Measurements from ENCODE around the gene TXN2.

TXN2 gene

DNA sequence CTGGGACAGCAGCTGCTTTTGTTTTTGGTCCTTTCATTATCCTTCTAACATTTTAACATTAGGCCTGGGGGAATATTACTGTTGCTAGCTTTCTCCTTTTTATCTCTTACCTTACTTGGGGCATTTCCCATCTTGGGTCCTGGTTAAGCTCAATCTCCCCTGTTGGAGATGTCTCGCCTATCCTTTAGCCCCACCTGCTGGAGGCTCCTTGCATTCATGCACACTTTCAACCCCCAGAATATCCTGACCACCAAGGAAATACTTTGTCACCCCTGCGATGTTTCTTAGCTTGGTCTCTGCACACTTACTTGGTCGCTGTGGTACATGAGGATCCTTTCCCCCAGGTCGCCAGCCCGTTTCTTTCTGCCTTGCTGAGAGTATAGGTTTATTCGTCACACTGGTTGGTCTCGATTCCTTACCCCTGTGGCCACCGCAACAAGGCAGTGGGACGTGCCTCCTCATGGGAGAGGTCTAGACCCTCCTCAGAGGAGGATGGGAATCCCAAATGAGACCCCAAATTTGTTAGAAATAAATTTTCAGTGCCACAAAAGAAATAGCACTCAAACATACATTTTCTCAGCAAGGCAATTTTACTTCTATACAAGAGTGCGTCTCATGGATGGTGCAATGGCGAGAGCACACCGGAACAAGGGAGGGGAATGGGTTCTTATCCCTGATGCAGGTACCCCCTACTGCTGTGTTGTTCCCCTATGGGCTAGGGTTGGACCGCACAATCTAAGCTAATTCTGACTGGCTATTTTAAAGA is 5.4 kb upstream of the TXN2 start:
- peak in 1 of 2 donors; percentile 52 for DNase-seq (ENCODE audit: extremely low read depth in 1 of 2, low read depth in 1 of 2)

DNA sequence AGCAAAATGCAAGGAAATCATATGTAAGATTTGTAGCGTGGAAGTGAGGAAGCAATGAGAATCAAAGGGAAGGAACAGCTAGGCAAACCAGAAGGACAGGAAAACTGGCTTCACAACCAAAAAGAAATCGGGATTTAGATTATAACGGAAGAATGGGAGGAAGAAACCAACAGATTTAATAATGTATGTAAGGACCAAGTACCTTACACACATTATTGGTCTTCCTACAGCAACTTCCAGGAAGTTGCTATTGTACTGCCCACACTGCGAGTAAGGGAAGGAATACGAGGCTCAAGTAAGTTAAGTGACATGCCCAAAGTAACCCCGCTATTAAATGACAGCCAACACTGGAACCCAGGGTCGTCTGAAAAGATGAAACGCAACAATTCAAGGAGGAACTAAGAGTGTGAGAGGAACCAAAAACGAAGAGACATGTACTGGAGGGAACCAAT is 473 bp downstream of the TXN2 start:
- DNase-seq (ENCODE audit: extremely low read depth in 1 of 2, low read depth in 1 of 2): no peak

DNA sequence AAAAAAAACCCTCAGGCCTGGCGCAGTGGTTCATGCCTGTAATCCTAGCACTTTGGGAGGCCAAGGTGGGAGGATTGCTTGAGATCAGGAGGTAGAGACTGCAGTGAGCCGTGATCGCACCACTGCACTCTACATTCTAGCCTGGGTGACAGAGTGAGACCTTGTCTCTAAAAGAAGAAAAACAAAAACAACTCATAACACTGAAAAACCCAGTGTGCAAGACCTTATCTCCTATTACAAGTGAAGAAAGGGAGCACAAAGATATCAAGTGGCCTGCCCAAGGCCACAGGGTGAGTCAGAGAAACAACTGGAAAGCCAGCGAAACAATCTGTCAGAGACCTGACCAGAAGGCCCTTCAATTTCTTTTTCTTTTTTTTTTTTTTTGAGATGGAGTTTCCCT is 2.5 kb downstream of the TXN2 start:
- no peak for DNase-seq (ENCODE audit: extremely low read depth in 1 of 2, low read depth in 1 of 2)

GRCh38 chr22:36475341-36475740 is 6.1 kb downstream of the TXN2 start:
- DNase-seq (ENCODE audit: extremely low read depth in 1 of 2, low read depth in 1 of 2): no peak

GRCh38 chr22:36472689-36473088 is 8.8 kb downstream of the TXN2 start:
- DNase-seq (ENCODE audit: extremely low read depth in 1 of 2, low read depth in 1 of 2): no peak

- DNase-seq (ENCODE audit: extremely low read depth in 1 of 2, low read depth in 1 of 2): no peak
Measured at GRCh38 chr22:36471341-36471821, 10.1 kb downstream of the TXN2 start.

DNA sequence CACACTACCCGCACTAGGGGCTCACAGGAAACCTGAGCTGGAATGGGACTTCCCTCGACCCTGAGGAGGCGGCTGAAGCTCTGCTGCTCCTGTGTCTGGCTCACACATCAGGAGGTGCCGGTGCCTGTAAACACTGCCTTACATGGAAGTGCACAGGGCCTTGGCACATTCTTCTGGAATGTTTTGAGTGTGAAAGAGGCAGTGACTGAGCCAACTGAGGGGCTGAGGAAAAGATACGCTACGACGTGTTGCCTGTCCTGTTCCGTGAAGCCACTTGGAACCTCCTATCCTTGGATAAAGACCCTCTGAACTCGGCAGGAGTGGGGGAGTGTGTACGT is 10.5 kb downstream of the TXN2 start:
- DNase-seq (ENCODE audit: extremely low read depth in 1 of 2, low read depth in 1 of 2): no peak

- DNase-seq (ENCODE audit: extremely low read depth in 1 of 2, low read depth in 1 of 2): peak; percentile 51 to 64
Measured at GRCh38 chr22:36470162-36470993, 11.1 kb downstream of the TXN2 start.

DNA sequence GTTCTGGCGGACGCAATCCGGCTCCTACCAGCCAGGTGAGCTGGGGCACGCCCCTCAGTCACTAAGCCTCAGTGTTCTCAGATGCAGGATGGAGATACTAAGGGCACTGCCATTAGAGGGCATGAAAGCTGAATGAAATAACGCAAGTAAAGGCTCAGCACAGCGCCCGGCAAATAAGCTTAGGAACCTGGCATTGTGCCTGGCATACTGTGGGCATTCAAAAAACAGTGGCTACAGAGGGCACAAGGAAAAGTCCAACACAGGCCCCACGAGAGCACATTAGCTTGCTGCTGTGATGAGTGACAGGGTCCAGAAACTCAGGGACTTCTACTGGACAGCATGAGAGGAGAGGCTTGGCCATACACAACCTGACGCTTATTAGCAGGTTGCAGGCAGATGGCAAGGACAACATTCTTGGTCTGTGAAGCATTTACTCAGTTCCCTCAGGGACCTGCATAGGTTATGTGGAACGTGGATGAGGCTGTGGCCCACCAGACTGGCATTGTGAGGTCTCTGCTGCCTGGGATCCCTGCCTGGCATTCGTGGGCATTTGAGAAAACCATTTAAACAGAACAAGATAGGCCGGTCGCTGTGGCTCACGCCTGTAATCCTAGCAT is 12.2 kb downstream of the TXN2 start:
- no peak for DNase-seq (ENCODE audit: extremely low read depth in 1 of 2, low read depth in 1 of 2)

- DNase-seq (ENCODE audit: extremely low read depth in 1 of 2, low read depth in 1 of 2): no peak
Measured at GRCh38 chr22:36467946-36468345, 13.5 kb downstream of the TXN2 start.

GRCh38 chr22:36467042-36467810 is 14.2 kb downstream of the TXN2 start:
- no peak for DNase-seq (ENCODE audit: extremely low read depth in 1 of 2, low read depth in 1 of 2)

GRCh38 chr22:36466258-36466657 is 15.2 kb downstream of the TXN2 start:
- no peak for DNase-seq (ENCODE audit: extremely low read depth in 1 of 2, low read depth in 1 of 2)

GRCh38 chr22:36465232-36466021 is 16.0 kb downstream of the TXN2 start:
- no peak for DNase-seq (ENCODE audit: extremely low read depth in 1 of 2, low read depth in 1 of 2)

- DNase-seq (ENCODE audit: extremely low read depth in 1 of 2, low read depth in 1 of 2): no peak
Measured at GRCh38 chr22:36464715-36465231, 16.7 kb downstream of the TXN2 start.

DNA sequence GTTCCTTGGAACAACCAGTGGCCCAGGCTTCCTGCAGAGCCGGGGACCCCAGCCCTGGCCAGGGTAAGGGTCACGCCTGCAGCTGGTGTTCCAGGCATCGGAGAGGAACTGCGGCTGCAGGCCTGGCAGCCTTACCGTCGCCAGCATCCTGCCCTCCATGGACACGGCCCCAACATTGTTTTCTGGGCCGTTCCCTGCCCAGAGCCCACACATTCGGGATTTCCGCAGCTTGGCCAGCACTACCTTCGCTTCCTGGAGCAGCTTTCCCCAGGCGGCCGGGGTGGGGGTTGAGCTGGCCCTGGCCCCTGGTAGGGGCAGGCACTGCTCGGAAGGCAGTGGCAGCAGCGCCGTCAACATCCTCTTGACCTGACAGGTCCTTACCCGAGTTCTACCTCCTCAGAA is 17.7 kb downstream of the TXN2 start:
- DNase-seq (ENCODE audit: extremely low read depth in 1 of 2, low read depth in 1 of 2): no peak

DNA sequence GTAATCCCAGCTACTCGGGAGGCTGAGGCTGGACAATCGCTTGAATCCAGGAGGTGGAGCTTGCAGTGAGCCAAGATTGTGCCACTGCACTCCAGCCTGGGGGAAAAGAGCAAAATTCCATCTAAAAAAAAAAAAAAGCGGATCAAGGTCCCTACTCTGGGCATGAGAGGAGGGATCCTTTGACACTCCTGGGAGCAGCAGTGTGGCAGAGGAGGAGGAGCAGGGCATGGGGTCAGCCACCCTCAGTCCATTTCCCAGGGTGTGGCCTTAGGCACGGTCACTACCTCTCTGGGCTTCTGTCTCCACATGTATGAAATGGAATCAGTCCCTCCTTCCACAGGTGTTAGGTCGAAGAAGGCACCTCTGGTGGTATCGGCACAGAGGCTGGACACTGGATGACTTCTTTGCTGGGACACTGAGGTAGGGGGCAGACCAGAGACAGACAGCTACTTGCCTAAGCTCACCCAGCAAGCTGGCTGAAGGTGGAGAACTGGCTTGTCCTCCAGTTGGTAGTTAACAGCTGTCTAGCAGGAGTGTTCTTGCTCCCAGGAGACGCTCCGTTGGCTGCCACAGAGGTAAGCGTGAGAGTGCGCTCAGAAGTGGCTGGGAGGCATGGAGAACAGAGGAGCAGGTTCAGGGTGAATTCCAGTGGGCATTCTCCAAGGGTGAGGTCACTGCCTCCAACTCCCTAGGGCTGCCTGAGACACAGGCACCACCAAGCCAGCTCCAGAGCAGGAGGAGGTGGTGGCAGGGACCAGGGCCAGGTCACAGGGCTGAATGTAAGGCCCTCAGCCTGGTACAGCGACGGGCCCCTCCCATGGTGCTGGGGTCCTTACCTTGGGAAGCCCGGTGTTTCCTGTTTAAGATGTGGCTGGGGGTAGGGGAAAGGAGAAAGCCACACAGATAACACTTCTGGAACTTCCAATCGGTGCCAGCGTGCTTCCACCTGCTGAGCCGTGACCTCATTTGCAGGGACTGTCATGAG is 19.5 kb downstream of the TXN2 start:
- no peak for DNase-seq (ENCODE audit: extremely low read depth in 1 of 2, low read depth in 1 of 2)

- DNase-seq (ENCODE audit: extremely low read depth in 1 of 2, low read depth in 1 of 2): no peak
Measured at GRCh38 chr22:36460202-36460601, 21.2 kb downstream of the TXN2 start.

DNA sequence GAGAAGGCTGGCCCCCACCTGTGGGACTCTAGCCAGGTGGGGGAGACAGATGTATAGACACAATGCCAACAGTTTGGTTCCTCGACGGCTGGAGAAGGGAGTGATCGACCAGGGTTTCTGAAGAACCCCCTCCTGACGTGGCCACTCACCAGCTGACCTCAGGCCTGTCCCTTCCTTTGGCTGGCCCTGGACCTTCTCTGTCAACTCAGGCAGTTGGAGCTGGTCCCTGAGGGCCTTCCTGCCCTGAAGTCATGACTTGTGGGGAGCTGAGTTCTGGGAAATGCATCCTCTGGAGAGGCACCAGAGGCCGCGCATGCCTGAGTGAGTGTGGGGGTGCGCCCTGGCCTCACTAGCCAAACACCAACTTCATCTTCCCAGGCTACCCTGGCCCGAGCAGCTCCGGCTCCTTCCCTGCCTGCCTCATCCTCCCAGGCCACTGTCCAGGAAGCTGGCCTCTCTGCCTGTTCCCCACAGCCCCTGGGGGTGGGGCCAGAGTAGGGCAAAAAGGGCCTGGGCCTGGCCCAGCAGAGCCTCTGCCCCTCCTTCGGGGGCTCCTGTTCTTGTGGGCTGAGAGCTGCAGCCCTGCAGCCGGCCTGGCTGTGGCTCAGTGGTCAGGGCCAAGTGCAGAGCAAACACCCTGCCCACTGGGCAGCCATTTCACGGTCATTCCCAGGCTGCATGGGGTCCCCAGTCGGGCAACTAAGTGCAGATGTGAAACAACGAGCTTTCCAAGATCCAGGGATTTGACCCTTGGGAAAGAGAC is 23.6 kb downstream of the TXN2 start:
- no peak for DNase-seq (ENCODE audit: extremely low read depth in 1 of 2, low read depth in 1 of 2)

Data from stimulated activated CD8-positive, alpha-beta memory T cell treated with anti-CD3 and anti-CD28 coated beads, Interleukin-7, amount 100 ng/mL, for 48 hours (primary cell).